ENCODE results near the gene CTNND2.

Gene CTNND2

DNA sequence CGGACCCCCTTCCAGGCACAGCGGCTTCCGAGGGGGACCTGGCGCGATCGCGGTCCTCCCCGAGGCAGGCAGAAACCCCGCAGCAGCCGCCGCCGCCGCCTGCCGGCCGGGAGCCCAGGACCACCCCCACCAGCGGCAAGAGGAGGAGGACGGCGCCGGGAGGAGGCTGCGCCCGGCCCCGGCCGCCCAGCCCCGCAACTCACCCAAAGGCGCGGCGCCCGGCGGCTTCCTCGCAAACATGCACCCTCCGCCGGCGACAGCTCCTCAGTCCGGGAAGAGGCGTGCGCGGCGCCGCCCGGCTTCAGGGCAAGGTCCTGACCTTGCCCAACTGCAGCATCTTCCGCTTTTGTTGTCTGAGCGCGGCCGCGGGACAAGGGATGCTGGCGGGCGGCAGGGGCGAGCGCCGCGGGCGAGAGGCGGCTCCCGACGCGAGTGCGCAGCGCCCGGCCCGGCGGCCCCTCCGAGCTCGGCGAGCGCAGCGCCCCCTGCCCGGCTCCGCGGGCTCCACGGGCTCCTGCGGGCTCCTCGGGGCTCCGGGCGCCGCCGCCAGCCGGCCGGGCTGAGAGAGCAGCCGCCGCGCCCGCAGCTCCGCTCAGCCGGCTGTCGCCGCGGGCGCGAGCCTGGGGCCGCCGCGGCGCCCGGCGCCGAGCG lies 507 bp downstream of the CTNND2 start:
- POLR2A ChIA-PET = no interaction called here
- TF ChIP-seq, protein P1, sequence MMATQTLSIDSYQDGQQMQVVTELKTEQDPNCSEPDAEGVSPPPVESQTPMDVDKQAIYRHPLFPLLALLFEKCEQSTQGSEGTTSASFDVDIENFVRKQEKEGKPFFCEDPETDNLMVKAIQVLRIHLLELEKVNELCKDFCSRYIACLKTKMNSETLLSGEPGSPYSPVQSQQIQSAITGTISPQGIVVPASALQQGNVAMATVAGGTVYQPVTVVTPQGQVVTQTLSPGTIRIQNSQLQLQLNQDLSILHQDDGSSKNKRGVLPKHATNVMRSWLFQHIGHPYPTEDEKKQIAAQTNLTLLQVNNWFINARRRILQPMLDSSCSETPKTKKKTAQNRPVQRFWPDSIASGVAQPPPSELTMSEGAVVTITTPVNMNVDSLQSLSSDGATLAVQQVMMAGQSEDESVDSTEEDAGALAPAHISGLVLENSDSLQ (IDR thresholded peaks at IDR 0.05) = no peak
- TF ChIP-seq SP1 (IDR thresholded peaks at IDR 0.05) (no peak), CTBP1 (IDR thresholded peaks at IDR 0.05; ENCODE audit: borderline replicate concordance) (no peak), LEF1 (IDR thresholded peaks at IDR 0.05; ENCODE audit: borderline replicate concordance) (no peak), SUZ12 (IDR thresholded peaks at IDR 0.05) (no peak), ARNT (IDR thresholded peaks at IDR 0.05) (no peak), NFRKB (IDR thresholded peaks at IDR 0.05) (no peak), HDGF (IDR thresholded peaks at IDR 0.05; ENCODE audit: borderline replicate concordance) (no peak), ELF4 (IDR thresholded peaks at IDR 0.05) (no peak), L3MBTL2 (conservative IDR thresholded peaks at IDR 0.05) (no peak), FOXA1 (IDR thresholded peaks at IDR 0.05) (no peak), ZNF384 (IDR thresholded peaks at IDR 0.05) (no peak), BHLHE40 (IDR thresholded peaks at IDR 0.05; ENCODE audit: borderline replicate concordance) (no peak), FOXM1 (IDR thresholded peaks at IDR 0.05; ENCODE audit: borderline replicate concordance) (no peak), FOXK2 (IDR thresholded peaks at IDR 0.05) (no peak), TARDBP (IDR thresholded peaks at IDR 0.05) (no peak)
- no peak for DNase-seq (ENCODE audit: extremely low spot score)
- CTCF ChIA-PET = no interaction called here

DNA sequence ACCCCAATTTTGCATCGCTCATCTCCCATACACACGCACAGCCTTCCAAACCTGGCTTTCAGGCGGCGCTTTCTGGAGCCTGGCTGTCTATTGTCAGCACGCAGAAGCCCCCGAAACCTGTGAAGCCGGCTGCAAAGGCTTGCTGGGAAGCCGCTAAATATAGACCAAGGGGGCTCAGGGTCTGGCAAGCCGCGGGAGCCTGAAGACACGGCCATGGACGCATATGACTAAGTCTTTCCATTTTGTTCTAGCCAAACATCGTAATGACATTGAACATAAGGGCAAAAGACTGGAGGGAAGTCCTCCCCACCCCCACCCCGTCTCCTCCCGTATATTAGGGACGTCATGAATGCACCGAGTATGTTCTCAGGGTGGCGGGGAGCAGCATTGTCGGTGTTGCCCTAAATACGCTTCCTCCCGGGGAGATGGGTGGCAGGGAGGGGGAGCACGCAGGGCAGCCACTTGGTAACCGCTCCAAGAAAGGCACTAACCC lies 1.1 kb downstream of the CTNND2 start:
- CTCF ChIA-PET = no interaction called here

DNA sequence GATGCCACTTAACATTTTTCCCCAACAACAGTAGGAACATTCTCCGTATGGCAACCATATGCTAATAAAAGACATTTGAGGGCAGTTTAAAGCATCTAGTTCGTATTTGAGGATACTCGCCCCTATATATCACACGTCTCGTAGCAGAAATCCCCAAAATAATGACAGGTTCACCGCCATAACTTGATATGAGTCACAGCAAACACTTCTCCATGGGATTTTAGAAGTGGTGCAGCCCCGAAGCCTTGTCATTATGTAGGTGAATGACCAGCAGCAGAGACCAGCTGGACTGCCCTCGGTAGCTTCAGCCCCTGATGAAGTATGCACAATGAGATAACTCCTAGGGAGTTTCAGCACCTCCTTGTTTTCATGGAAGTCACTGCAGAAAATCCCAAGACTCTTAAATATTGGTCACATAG lies 2.0 kb downstream of the CTNND2 start:
- ChIA-PET CTCF (no interaction called here), POLR2A (no interaction called here)
- DNase-seq (ENCODE audit: extremely low spot score) = no peak
- TF ChIP-seq BHLHE40 (IDR thresholded peaks at IDR 0.05; ENCODE audit: borderline replicate concordance) (no peak), FOXA1 (IDR thresholded peaks at IDR 0.05) (no peak), FOXK2 (IDR thresholded peaks at IDR 0.05) (no peak), ZNF384 (IDR thresholded peaks at IDR 0.05) (no peak), NFRKB (IDR thresholded peaks at IDR 0.05) (no peak), ELF4 (IDR thresholded peaks at IDR 0.05) (no peak), FOXM1 (IDR thresholded peaks at IDR 0.05; ENCODE audit: borderline replicate concordance) (no peak), SP1 (IDR thresholded peaks at IDR 0.05) (no peak), TARDBP (IDR thresholded peaks at IDR 0.05) (no peak), HDGF (IDR thresholded peaks at IDR 0.05; ENCODE audit: borderline replicate concordance) (no peak)
- TF ChIP-seq, protein P1 (IDR thresholded peaks at IDR 0.05) = no peak

More for the DNA sequence above, 1.1 kb downstream of the CTNND2 start:
- POLR2A ChIA-PET = no interaction called here
- TF ChIP-seq SUZ12 (IDR thresholded peaks at IDR 0.05) (no peak), FOXA1 (IDR thresholded peaks at IDR 0.05) (no peak), FOXK2 (IDR thresholded peaks at IDR 0.05) (no peak), HDGF (IDR thresholded peaks at IDR 0.05; ENCODE audit: borderline replicate concordance) (no peak), LEF1 (IDR thresholded peaks at IDR 0.05; ENCODE audit: borderline replicate concordance) (no peak), ELF4 (IDR thresholded peaks at IDR 0.05) (no peak), ZNF384 (IDR thresholded peaks at IDR 0.05) (no peak), BHLHE40 (IDR thresholded peaks at IDR 0.05; ENCODE audit: borderline replicate concordance) (no peak), CTBP1 (IDR thresholded peaks at IDR 0.05; ENCODE audit: borderline replicate concordance) (no peak), L3MBTL2 (conservative IDR thresholded peaks at IDR 0.05) (no peak), SP1 (IDR thresholded peaks at IDR 0.05) (no peak)
- no peak for DNase-seq (ENCODE audit: extremely low spot score)

DNA sequence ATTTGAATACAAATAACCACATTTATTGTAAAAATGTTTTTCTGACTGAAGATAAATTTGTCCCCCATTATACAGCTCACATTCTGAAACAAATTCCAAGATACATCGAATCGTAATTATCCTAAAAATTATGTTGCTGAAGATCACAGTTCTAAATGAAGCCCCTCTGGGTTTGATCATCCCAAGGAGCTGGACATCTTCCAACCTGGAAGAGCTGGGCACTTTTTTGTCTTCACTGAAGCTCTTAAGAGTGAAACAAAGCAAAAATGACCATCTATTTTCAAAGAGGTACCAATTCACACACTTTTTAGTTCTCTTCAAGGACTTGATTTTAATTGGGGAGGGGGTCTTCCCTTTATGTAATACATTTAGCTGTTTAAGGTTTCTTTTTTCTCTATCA lies 5.5 kb downstream of the CTNND2 start:
- ChIA-PET POLR2A (no interaction called here), CTCF (no interaction called here)
- no peak for TF ChIP-seq ARNT (IDR thresholded peaks at IDR 0.05)
- no peak for TF ChIP-seq NFRKB (IDR thresholded peaks at IDR 0.05)
- TF ChIP-seq FOXK2 (IDR thresholded peaks at IDR 0.05) = no peak
- no peak for TF ChIP-seq LEF1 (IDR thresholded peaks at IDR 0.05; ENCODE audit: borderline replicate concordance)
- TF ChIP-seq TARDBP (IDR thresholded peaks at IDR 0.05) = no peak
- no peak for DNase-seq (ENCODE audit: extremely low spot score)

DNA sequence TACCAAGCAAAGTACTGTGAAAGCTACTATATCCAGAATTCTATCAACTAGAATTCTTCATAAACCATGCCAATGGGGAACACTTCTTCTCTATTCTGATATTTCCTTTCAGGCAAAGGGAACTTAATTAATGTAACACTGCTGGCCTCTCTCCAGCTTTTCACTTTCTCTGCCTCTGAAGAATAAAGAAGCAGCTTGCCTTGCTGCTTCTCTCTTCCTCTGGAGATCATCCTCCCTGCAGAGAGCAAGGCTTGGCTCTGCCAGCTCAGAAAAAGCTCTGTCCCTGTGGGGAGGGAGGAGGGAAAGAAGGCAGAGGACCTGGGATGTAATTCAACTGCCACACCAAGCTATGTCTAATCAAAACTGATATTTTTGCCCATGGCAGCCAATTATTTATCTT lies 6.5 kb downstream of the CTNND2 start:
- POLR2A ChIA-PET = no interaction called here
- CTCF ChIA-PET = no interaction called here

More for the DNA sequence above, 6.5 kb downstream of the CTNND2 start:
- TF ChIP-seq, protein P1 (IDR thresholded peaks at IDR 0.05) = no peak
- TF ChIP-seq FOXK2 (IDR thresholded peaks at IDR 0.05) (no peak), FOXM1 (IDR thresholded peaks at IDR 0.05; ENCODE audit: borderline replicate concordance) (no peak), LEF1 (IDR thresholded peaks at IDR 0.05; ENCODE audit: borderline replicate concordance) (no peak), CTBP1 (IDR thresholded peaks at IDR 0.05; ENCODE audit: borderline replicate concordance) (no peak), BHLHE40 (IDR thresholded peaks at IDR 0.05; ENCODE audit: borderline replicate concordance) (no peak), SUZ12 (IDR thresholded peaks at IDR 0.05) (no peak), ZNF384 (IDR thresholded peaks at IDR 0.05) (no peak), NFRKB (IDR thresholded peaks at IDR 0.05) (no peak), L3MBTL2 (conservative IDR thresholded peaks at IDR 0.05) (no peak), ELF4 (IDR thresholded peaks at IDR 0.05) (no peak), SP1 (IDR thresholded peaks at IDR 0.05) (no peak), FOXA1 (IDR thresholded peaks at IDR 0.05) (no peak), TARDBP (IDR thresholded peaks at IDR 0.05) (no peak), HDGF (IDR thresholded peaks at IDR 0.05; ENCODE audit: borderline replicate concordance) (no peak), ARNT (IDR thresholded peaks at IDR 0.05) (no peak)
- DNase-seq (ENCODE audit: extremely low spot score) = no peak

Data from HEK293T (cell line).